ENCODE data around the gene DGCR2.
A peak's percentile ranks its signal among the peaks of the same experiment; 100 is the strongest.

Gene DGCR2

DNA sequence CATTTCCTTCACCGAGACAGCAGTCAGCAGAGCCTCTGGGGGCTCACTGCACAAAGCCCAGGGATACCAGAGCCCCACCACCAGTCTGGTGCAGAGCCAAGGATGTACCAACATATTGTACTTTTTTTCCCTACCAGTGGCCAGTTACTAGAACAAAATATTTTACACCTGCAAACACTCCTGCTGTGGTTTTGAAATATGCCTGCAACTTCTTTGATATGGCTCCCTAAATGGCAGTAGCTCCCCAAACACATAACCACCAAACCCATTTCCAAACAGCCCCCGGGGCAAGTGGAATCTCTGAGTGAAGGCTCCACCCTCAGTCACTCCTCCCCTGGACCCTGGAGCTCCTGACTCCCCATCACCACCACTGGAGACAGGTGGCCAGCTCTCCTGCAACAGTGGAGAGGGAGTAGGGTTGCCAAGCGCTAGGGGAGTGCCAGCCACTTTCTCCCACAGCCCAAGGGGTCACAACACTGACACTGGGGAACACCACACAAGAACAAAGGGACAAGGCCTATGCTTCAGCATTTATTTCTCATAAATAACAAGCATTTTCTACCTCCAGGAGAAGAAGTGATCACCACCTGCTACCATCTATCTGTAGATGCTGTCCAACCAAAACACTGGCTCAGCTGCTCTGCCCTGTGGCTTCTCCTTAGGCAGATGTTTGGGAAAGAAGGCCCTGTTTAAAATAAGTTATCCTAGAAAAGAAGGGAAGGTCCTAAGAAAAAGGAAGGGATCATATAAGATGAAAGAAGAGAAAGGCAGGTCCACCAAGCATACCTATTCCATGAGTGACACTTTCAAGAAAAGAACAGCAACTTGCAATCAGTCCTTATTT lies 15.1 kb downstream of the DGCR2 start:
- DNase-seq (ENCODE audit: insufficient read length, low spot score): no peak
- TF ChIP-seq, protein P1, sequence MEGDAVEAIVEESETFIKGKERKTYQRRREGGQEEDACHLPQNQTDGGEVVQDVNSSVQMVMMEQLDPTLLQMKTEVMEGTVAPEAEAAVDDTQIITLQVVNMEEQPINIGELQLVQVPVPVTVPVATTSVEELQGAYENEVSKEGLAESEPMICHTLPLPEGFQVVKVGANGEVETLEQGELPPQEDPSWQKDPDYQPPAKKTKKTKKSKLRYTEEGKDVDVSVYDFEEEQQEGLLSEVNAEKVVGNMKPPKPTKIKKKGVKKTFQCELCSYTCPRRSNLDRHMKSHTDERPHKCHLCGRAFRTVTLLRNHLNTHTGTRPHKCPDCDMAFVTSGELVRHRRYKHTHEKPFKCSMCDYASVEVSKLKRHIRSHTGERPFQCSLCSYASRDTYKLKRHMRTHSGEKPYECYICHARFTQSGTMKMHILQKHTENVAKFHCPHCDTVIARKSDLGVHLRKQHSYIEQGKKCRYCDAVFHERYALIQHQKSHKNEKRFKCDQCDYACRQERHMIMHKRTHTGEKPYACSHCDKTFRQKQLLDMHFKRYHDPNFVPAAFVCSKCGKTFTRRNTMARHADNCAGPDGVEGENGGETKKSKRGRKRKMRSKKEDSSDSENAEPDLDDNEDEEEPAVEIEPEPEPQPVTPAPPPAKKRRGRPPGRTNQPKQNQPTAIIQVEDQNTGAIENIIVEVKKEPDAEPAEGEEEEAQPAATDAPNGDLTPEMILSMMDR (IDR thresholded peaks at IDR 0.05; ENCODE audit: insufficient read depth, missing control alignments): no peak
- FAIRE-seq: no peak

DNA sequence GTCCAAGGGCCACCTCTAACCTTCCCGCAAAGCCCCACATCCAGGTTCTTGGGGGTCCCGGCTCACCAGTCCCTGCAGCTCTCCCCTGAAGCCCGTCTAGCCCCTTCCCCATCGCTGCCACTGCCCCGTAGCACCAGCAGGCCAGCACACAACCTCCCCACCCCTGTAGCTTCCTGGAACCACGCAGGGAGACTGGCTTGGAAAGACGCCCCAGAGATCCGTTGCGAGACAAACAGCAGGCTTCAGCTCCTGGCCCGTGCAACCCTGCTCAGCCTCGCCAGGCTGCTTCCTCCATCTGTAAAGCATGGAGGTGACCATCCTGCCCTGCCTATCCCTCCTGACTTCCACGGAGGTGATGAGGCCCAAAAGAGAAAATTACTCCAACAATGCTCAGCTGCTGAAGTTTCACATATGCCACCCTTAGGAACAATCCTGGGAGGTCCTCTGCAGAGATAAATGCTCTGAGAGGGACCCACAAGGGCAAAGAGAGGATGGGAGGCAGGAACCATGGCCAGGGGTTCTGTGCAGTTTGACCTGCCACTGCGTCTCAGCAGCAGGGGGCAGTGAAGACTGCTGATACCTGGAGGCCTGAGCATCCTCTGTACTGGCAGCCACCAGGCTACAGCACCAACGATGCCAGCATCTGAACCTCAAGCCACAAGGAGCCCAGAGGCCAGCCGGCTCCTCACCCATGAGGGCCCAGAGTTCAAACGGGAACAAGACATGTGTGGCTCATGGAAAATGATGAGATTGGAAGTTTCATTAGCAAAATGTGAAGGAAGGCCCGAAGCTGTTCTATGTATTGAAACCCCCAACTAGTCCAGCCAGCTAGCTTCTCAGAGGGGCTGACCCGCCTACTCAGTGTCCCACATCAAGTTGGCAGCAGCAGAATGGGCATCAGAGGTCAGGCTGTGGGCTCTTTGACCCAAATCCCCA lies 16.1 kb downstream of the DGCR2 start:
- DNase-seq (ENCODE audit: insufficient read length, low spot score): no peak
- no peak for FAIRE-seq
- TF ChIP-seq, protein P1 (IDR thresholded peaks at IDR 0.05; ENCODE audit: insufficient read depth, missing control alignments): peak; percentile 28

DNA sequence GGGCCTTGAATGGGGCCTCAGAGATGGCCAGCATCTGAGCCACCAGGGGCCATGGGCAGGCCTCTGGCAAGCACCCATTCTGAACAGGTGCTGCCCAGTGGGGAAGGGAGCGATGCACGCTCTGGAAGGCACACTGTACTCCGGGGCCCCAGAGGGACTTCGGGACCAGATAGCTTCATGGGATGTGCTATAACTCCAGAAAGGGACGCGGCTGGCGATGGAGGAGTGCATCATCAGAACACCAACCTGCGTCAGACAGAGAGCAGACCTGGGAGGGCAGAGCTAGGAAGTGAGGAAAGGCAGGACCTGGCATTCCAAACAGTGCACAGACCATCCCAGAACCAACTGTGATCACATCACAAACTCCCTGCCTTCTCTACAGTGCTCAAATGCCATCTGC lies 16.8 kb downstream of the DGCR2 start:
- TF ChIP-seq, protein P1 (IDR thresholded peaks at IDR 0.05; ENCODE audit: insufficient read depth, missing control alignments): no peak
- FAIRE-seq (no peak), DNase-seq (ENCODE audit: insufficient read length, low spot score) (no peak)

DNA sequence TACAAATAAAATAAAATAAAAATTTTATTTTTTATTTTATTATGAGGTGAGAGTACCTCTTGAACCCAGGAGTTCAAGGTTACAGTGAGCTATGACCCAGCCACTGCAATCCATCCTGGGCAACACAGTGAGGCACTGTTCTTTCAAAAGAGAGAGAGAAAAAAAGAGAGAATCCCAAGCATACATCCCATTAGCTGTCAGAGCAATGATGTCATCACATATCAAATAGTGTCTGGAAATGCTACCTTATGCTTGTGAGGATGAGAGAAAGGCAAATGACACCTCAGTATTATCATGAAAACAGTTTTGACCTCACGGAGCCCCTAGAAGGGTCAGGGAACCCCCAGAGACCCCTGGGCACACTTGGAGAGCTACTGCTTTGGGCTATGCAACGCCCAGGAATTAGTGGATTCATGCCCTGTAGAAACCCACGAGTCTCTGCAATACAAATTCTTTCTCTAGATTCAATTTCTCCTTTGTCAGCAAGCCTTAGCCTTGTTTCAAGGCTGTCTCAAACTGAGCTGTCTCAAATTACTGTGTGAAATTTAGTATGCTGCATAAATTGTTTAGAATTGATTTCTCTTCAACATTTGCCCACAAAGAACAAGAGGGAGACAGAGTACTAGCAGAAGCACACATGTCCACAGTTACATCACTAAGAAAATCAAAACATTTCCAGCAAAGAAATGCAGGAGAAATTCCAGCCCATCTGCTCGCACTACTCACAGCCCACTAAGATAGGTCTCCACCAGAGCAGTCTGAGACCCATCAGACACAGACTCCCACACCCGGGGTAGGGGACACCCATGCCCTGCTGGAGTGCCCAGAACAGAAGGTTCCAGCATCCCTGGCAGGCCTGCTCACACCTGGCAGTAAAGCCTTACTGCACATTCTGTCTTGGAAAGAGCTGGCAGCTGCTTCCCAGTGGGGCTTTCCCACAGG lies 18.1 kb downstream of the DGCR2 start:
- no peak for FAIRE-seq
- DNase-seq (ENCODE audit: insufficient read length, low spot score): no peak
- TF ChIP-seq, protein P1 (IDR thresholded peaks at IDR 0.05; ENCODE audit: insufficient read depth, missing control alignments): no peak

DNA sequence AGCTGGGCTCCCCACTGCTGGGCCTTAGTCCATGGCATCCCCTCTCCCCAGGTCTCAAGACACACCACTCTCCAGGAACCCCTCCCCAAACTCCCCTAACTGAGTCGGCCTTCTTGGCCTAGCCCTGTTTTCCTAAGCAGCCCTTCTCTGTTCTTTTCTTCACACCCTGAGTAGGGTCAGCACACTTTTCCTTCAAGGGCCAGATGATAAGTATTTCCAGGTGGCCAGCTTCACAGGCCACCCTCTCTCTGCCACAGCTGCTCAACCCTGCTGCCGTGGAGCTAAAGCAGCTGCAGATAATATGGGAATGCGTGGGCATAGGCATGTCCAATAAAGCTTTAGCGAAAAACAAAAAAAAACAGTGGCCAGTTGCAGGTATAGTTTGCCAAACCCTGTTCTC lies 24.1 kb downstream of the DGCR2 start:
- TF ChIP-seq, protein P1 (IDR thresholded peaks at IDR 0.05; ENCODE audit: insufficient read depth, missing control alignments): no peak
- DNase-seq (ENCODE audit: insufficient read length, low spot score) (no peak), FAIRE-seq (no peak)

DNA sequence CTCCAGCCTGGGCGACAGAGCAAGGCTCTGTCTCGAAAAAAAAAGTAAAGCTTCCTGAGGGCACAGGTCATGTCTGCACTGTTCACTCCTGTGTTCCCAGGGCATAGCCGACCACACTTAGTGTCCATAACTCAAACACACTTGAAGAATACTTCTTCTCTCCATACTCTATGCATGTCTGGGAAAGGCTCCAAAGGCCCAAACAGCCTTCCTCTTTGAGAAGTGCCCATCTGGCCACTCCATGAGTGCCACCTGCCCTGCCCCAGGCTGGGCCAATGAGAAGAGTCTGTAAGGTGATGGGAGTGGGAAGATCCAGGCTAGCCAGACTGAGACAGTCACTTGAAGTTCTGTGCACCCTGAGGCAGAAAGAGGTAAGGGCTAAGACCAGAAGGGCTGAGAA lies 24.7 kb downstream of the DGCR2 start:
- TF ChIP-seq, protein P1 (IDR thresholded peaks at IDR 0.05; ENCODE audit: insufficient read depth, missing control alignments): no peak
- DNase-seq (ENCODE audit: insufficient read length, low spot score): no peak
- FAIRE-seq: no peak
